Adipose tissue (tissue), 3 donors: ENCODE results near the gene SPATA31E1. TPM values are rescaled to one million over a fixed set of nuclear protein-coding genes. Genes with fewer than 3 reads are reported as not detected.

Experiments used
- H3K27ac ChIP-seq: one replicate; pipeline ENCODE4 v1.5.1; 2013; ENCODE audit warnings: low read depth, low read length
- WGBS, 3 donors: extraction: QIAGEN DNeasy Blood & Tissue Kit; methylation state at CpG; one replicate each; pipeline ENCODE4 v1.1.7; 2013; 5-methylcytosine and 5-hydroxymethylcytosine counted together
- polyA plus RNA-seq, 3 donors: library from polyadenylated mRNA; stranded (reverse); fragments of 200-250 nt; gene quantifications; one replicate each; pipeline ENCODE4 v1.2.3, GENCODE V29; 2013
- donor health status: healthy with polysubstance abuse.
- donor health status: Bipolar disorder and iron deficiency.
- donor health status: healthy.

SPATA31E1 gene
- polyA plus RNA-seq, 3 donors = not detected

GRCh38 chr9:87859786-87860185 lies 22.9 kb upstream of the SPATA31E1 start:
- H3K27ac ChIP-seq = no peak overlapping the region
- WGBS, 3 donors = 83 to 88% (median 85%) methylated on average over 10 to 11 of the region's 11 CpGs

DNA sequence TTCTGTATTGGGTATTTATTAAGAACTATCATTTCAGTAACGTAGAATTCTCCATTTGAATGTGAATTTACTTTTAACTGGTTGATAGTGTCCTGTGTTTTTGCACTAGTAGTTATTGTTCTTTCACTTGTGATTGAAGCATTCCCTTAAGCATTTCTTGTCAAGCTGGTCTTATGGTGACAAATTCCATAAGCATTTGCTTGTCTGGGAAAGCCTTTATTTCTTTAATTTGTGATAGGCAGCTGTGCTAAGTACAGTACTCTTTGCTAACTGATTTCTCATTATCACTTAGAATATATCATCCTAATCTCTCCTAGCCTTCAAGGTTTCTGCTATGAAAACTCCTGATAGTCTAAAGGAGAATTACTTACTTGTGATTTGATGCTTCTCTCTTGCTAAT lies 21.3 kb upstream of the SPATA31E1 start:
- 84 to 92% (median 91%) methylated on average over 1 of the region's 1 CpG for WGBS, 3 donors
- no peak overlapping the region for H3K27ac ChIP-seq

GRCh38 chr9:87862536-87863268 lies 20.0 kb upstream of the SPATA31E1 start:
- WGBS, 3 donors = 72 to 78% (median 77%) methylated on average over 7 of the region's 7 CpGs
- H3K27ac ChIP-seq = no peak overlapping the region

DNA sequence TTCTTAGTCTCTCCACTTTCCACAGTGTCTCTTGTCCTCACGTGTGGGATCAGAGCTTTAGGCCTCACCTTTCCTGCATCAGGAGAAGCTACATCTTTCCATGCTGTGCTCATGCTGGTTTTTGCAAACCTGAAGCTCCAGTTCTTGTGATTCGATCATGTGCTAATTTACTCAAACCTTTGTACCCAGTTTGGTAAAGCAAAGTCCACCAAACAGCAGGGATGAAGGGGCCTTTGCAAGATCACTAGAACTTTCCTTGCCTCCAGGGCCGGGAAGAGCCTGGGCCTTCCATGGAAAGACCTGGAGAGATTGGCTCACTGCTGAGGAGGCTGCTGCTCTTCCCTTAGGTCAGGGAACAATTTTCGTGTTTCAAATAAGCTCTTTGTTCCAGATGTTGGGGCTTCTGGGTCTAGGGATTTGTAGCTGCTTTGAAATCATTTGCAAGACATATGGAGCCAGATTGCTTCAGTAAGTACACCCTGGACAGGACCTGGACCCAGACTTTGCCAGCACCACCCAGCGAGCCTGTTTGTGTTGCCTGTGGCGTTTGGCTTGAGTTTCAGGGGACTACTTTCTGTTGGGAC lies 18.7 kb upstream of the SPATA31E1 start:
- 77 to 91% (median 83%) methylated on average over 6 of the region's 6 CpGs for whole genome bisulfite sequencing, 3 donors
- no peak overlapping the region for H3K27ac ChIP-seq

DNA sequence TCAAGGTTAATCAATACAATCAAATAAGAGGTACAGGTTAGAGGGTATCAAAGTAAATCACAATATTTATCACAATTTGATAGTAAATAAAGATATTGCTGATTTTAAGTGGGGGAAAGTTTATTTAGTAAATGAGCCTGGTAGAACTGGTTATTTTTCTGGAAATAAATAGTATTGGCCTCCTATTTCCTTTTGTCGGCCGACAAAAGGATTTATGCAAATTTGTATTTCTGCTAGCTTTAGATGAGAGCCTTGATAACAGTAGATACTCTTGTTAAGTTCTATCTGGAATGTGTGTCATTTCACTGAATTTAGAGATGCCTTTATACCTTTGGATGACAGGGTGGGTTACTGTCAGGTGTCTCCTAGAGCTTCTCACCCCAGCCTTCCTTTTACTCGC lies 17.8 kb upstream of the SPATA31E1 start:
- H3K27ac ChIP-seq = no peak overlapping the region
- WGBS, 3 donors = 85 to 94% (median 92%) methylated on average over 3 of the region's 3 CpGs

DNA sequence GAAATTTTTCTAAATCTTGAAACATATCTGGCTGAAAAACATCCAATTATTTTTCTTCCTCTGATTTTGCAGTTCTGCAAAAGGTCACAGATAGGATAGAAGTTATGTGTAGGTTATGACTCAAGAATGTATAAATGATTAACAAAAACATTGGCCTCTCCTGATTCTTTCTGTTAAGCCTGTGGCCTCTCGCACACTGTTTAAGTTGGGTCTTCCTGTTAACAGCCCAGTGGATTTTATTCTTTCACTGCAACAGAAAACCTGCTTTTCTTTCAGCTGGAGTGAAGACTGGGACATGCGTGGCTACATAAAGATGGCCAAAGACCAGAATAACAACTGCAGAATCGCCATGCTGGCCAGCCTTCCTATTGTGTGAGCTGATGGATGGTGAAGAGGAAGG lies 17.1 kb upstream of the SPATA31E1 start:
- 69 to 87% (median 71%) methylated on average over 3 of the region's 3 CpGs for WGBS, 3 donors
- H3K27ac ChIP-seq = no peak overlapping the region

DNA sequence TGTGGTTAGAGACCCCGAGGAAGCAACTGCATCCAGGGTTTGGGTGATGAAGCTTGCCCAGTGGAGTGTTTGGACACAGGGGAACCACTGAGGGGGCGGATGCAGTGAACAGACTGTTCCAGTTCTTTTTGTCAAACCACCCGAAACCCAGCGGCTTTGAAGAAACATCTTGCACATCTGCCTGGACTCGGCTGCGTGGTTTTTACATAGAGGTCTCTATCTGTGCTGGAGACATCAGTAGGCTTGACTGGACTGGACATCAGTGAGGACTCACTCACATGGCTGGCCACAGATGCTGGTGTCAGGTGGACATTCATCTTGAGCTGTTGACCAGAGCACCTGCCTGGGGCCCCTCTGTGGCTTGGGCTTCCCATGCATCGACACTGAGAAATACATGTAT lies 15.3 kb upstream of the SPATA31E1 start:
- 78 to 83% (median 83%) methylated on average over 7 of the region's 7 CpGs for WGBS, 3 donors

DNA sequence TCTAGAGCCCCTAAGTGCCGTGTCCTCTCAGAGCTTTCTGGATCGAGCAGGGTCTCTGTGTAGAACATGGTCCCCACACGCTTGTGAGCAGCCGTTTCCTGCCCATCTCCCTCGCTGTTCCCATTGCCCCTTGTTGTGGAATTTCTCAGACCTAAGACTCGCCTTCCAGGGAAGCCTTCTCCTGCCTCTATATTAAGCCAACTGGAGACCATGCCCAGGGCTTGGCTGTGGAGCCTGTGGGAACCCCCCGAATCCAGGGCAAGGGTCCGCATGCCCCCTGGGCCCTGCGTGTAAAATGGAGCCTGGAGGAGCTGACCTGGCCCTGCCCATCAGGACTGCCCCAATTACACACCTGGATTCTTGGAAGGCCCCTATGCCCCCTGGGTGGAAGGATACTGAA lies 14.5 kb upstream of the SPATA31E1 start:
- 95 to 96% (median 95%) methylated on average over 9 of the region's 9 CpGs for WGBS, 3 donors
- no peak overlapping the region for H3K27ac ChIP-seq

More for the DNA sequence above, 15.3 kb upstream of the SPATA31E1 start:
- no peak overlapping the region for H3K27ac ChIP-seq

DNA sequence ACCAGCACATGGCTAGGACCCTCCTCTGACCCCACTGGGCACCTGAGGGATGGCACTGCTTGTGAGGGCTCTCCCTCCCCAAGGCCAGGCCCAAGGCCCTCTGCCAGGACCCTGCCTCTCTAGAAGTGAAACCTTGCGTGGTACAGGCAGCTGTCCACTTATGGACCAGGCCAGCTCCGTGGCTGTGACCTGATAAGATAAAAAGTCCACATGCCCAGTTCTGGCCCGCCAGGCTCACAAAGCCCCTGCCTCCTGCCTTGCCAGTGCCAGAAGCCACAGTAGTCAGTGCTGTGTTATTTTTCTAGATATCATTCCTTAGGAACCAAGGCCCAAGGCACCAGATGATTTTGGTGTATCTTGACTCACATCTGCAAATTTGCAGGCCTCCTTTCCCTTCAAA lies 14.0 kb upstream of the SPATA31E1 start:
- WGBS, 3 donors = 64 to 97% (median 94%) methylated on average over 3 of the region's 3 CpGs
- no peak overlapping the region for H3K27ac ChIP-seq

- no peak overlapping the region for H3K27ac ChIP-seq
- 79 to 92% (median 92%) methylated on average over 11 of the region's 11 CpGs for WGBS, 3 donors
These were observed 13.6 kb upstream of the SPATA31E1 start for GRCh38 chr9:87869082-87869481.

DNA sequence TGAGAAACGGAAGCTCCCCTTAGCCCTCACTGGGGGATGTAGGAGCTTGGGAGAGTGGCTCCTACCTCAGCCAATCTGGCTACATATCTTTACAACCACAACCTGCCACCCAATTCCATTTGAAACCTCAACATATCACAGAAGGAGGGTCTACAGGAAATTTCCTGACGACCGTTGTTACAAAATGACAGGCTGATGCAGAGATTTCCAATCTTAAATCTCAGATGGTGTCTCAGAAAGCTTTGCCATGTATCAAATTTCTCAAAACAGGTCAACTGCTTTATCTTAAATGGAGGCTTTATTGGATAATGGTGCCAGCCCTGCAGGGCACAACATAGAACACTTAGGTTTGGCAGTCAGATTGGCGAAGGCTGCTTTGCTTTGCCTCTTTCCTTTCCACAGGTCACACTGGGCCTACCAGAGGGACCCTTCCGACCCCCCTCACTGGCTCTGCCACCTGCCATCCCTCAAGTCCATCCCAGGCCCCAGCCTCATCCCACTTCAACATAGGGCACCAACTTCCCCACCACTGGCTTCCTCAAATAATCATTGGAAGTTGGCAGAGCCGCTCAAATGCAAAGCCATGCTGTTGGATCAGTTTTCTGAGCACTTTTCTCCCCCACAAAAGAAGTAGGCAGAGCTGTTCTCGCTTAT lies 11.1 kb upstream of the SPATA31E1 start:
- WGBS, 3 donors = 90 to 95% (median 90%) methylated on average over 7 of the region's 7 CpGs
- no peak overlapping the region for H3K27ac ChIP-seq

DNA sequence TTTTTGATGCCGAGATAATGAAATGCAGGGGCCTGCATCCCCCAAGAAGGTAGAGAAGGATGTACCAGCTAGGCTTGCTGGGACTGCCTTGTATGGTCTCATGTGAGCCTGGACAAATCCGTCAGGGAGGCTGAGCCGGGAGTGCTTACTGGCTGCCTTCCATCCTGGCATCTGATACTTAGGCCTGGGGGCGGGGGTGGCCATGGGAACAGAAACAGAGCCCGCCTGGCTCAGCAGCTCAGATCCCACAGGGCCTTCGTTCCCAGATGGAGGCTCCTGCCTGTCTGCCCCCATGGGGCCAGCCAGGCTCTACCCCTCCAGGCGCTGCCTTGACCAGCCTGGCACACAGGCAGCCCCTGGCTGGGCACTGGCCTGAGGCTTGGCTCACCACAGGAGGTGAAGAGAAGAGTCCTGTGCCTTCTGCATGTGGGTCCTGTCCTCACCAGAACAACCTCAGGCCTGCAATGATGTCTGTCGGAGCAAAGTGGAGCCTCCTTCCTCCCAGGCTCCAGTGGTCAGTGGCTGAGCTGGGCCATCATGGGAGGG lies 10.5 kb upstream of the SPATA31E1 start:
- 72 to 77% (median 73%) methylated on average over 8 of the region's 8 CpGs for WGBS, 3 donors
- H3K27ac ChIP-seq = no peak overlapping the region

DNA sequence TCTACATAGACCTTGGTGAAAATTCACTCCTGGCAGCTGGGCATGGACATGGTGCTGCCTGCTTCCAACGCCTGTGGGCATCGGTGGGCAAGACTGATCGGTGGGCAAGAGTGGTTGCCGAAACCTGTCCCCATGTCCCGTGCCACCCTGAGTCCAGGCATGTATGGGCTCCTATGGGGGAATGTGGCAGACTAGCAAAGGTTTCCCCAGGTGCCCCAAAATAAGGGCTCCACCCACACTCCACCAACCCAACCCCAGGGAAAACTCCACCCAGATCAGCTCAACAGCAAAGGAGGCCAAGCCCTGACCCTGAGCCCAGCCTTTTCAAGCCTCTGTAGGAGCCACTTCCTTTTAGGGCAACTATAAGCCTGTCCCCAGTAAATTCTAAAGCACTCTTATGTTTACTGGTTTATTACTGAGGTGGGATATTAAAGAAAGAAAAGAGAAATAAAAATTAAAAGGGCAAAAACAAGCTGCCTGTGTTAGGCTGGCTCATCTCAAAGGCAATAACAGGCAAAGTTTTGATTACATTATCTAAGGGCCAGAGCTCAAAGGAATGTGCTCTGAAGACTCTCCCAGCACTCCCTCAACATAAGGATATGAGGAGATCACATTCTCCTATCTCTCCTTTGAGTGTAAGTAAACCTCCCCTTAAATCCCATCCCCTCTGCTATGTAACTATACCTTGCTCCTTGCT lies 8.9 kb upstream of the SPATA31E1 start:
- 97 to 99% (median 98%) methylated on average over 5 of the region's 5 CpGs for WGBS, 3 donors
- H3K27ac ChIP-seq = no peak overlapping the region

DNA sequence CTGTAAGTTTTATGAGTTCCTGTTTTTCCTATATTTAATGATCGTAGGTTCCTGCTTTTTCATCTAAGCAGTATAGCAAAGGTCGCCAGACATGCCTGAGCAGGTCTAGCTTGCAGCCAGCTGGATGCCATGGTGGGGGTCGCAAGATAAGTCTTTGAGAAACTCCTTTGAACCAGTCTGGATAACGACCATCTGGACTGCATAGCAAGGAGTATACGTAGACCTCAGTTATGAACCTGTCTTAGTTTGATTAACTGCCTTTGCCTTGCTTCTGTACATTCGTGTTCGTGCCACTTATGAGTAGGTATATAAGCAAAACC lies 8.4 kb upstream of the SPATA31E1 start:
- H3K27ac ChIP-seq = no peak overlapping the region
- WGBS, 3 donors = 61 to 72% (median 66%) methylated on average over 7 of the region's 7 CpGs

GRCh38 chr9:87875060-87875459 lies 7.6 kb upstream of the SPATA31E1 start:
- no peak overlapping the region for H3K27ac ChIP-seq

DNA sequence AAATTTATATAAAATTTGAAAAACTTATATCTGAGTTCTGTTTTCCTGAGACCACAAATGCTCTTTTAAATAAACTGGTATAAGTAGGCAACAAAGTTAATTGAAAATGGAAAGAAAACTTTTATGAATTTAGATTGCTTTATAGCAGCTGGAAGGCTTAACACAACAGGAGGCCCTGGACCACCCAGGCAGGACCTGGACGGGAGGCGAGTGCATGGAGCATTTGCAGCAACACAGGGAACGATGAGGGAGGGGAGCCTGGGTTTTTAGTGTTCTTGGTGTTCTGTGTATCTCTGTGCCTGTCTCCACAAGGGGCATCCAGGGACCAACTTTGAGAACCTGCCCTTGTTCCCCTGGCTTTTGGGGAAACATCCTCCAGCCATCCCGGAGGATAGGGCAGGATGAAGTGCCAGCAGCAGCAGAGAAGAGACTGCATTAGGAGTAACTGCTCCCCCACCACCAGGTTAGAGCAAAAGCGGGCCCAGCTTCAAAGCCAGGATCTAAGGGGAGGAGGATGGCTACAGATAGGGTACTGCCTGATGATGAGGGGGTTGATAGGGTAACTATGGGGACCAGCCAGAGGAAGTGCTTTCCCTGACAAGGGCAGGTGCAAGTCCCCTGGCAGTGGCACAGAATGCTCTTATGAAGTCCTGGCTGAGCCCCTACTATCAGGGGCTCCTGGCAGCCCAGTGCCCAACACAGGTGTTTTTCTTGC lies 6.7 kb upstream of the SPATA31E1 start:
- WGBS, 3 donors = 73 to 87% (median 76%) methylated on average over 5 of the region's 5 CpGs
- H3K27ac ChIP-seq = no peak overlapping the region

GRCh38 chr9:87876708-87877107 lies 6.0 kb upstream of the SPATA31E1 start:
- WGBS, 3 donors = 88 to 99% (median 93%) methylated on average over 5 of the region's 5 CpGs
- no peak overlapping the region for H3K27ac ChIP-seq

- WGBS, 3 donors = 78 to 90% (median 82%) methylated on average over 1 of the region's 1 CpG
- no peak overlapping the region for H3K27ac ChIP-seq
These were observed 3.6 kb upstream of the SPATA31E1 start for GRCh38 chr9:87878989-87879511.
